HG03432 (cell line): ENCODE data around the gene UBXN10.
"Not testable (repeated sequence)": the region's sequence is repeated elsewhere in the genome, so short reads cannot be mapped to it uniquely, and the experiment has no call there.

Experiments used
- ATAC-seq: cut with Tn5 transposase; IDR thresholded peaks from one replicate; pipeline ENCODE4 v1.9.1; 2021; ENCODE audit warnings: mild to moderate bottlenecking, moderate library complexity; ENCODE audit not compliant: unreplicated experiment

The UBXN10 gene

DNA sequence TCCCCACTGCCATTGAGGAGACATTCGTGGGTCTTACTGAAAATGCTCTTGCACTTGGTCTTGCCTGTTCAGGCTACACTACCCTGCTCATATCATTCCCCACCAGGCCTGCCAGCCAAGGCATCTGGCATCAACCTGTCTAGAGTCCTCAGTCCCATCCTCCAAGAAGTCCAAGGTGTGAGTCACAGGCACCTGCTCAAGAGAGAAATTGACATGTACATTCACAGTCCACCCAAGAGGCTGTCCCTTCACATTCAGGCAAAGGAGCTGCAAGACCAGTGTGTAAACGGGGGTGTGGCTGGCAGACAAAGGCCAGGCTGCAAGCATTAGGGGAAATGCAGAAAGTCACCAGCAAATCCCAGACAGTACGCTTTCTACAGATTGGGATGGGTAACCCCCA lies 13.5 kb downstream of the UBXN10 start:
- no peak for ATAC-seq

GRCh38 chr1:20199840-20200239 lies 13.9 kb downstream of the UBXN10 start:
- no peak for ATAC-seq

DNA sequence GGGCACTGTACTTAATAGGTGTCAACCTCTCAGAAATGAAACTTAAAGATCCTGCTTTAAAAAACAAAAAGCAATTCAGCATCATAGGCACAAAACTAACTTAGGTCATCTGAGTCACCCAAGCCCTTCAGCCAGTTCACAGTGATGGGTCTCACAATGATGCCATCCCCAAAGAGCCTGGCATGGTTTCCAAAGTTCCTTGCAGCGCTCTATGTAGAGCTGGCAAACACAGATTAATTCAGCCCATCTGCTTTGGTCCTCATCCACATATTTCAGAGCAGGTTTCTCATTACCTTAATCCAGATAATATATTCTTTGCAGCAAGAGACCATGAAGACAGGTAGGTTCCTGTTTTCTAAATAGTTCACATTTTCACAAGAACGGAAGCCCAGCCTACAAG lies 15.1 kb downstream of the UBXN10 start:
- no peak for ATAC-seq

DNA sequence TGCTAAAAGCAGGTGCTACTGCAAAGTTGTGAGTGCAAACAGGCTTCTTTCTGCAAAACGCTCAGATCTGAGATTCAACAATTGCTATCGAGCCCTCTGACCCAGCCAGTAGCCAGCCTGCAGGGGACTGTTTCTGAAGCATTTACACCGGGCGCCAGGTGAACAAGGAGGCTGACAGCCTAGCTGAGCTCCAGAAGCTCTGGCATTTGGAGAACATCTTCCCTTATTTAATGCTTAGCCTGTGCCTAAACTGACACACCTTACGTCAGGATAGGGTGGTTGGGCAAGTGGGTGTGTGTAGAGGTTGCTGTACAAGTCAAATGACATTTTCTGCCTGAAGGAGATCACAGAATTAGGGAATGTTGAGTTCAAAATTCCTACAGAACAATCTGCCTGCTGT lies 16.3 kb downstream of the UBXN10 start:
- ATAC-seq = no peak

- ATAC-seq = no peak
These were observed 21.6 kb downstream of the UBXN10 start for GRCh38 chr1:20207546-20207945.

DNA sequence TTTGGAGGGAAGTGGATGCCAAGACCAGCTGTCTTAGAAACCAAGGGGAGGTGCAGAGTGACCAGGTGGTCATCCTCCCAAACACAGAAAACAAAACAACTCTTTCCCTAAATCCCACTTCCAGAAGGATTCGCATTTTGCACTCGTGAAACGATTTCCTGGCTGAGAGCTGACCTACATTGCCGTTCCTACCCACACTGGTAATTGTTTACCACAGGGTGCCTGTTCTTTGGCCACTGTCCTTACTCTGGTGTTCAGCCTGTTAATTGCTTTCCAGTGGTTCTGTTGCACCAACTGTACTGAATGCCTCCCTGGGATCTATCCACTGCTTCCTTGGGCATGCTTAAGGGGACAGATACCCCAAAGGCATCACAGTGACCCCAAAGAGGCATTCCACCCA lies 23.6 kb downstream of the UBXN10 start:
- ATAC-seq = no peak

DNA sequence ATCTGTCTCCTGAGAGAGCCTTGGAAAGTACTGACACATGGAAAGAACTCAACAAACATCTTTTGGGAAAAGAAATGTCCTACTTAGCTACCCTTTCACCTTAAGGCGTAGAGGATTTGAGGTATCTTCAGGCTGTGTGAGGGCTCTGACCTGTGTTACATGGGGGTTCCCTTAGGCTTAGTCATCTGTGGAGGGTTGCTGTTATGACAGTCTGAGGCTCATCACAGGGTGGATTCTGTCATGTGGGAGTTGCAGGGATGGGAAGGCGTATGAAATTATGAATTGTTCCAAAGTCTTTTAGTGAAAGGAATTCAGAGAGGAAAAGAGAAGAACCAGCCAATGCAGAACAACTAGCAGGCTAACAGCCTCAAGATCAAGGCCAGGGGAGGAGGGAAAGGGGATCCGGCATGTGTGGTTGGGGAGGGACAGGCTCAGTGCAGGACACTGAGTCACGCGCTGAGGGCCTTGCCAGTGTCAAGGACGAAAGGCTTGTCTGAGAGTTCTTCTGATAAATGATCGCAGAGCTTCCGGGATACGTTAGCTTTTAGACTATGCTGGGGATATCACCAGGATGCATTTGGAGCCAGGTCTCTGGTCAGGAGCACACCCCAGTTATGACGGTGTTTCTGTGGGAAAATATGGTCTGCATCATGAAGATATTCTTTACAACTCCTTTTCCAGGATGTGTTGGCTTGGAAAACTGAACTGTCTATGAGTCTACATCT lies 25.0 kb downstream of the UBXN10 start:
- ATAC-seq = no peak

- no peak for ATAC-seq
These were observed 25.6 kb downstream of the UBXN10 start for GRCh38 chr1:20211511-20211931.

DNA sequence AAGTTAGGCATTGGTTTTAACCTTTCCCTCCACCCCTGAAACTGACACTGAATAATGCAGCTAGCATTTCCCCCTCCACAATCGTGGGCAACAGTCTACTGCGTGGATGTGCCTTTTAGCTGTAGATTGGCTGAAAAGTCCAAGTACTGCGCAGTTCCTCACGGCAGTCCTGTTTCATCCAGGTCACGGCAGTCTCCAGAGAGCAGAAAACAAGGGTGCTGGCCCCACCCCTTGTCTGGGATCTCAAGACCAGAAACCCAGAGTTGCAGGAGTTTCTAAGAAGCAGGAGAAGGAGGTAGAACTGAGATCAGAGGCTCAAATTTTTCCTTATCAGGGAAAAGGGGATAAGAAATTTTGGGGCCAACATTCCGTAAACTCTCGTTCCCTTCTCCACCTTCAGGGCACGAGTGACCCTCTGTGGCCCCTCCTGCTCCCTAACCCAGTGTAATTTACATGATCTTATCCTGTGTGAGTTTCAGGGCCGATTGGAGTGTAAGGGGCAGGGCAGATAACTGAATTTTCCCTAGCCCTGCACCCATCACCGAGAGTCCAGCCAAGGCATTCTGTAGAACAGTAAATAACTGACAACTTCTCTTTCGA lies 26.3 kb downstream of the UBXN10 start:
- ATAC-seq = no peak

DNA sequence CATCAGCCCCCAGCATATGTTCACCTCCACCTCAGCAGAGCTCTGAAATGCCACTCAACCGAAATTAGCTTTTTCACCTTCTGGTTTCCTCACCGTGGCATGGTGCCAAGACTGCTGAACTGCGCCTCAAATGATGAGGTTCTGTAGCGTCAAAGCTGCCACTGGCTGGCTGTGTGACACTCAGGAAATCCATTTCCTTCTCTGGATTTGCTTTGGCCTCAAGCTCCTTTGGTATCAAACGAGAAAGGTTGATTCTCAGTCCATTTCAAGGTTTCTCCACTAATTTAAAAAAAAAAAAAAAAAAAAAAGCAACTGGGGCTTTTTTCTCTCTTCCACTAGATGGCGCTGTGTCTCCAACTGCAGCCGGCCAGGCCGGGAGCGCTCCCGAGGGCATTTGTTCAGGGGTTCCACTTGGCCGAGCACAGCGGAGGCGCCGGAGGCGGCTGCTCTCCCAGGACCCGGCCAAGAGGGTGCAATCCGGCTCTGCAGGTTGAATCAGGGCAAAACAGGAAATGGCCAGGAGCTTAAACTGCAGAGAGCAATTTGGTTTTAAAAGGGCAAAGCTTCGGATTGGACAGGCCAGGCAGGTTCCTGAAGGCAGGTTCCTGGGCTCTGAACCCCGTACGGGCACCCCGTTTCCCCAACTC lies 26.9 kb downstream of the UBXN10 start:
- ATAC-seq = no peak

GRCh38 chr1:20215716-20216115 lies 29.8 kb downstream of the UBXN10 start:
- no peak for ATAC-seq

- peak; percentile 51 for ATAC-seq
These were observed 30.7 kb downstream of the UBXN10 start for GRCh38 chr1:20216574-20216973.

- not testable (repeated sequence) for ATAC-seq
These were observed 33.2 kb downstream of the UBXN10 start for GRCh38 chr1:20219053-20219452.

- ATAC-seq = no peak
These were observed 34.1 kb downstream of the UBXN10 start for GRCh38 chr1:20220036-20220435.

GRCh38 chr1:20223106-20223505 lies 37.2 kb downstream of the UBXN10 start:
- no peak for ATAC-seq

DNA sequence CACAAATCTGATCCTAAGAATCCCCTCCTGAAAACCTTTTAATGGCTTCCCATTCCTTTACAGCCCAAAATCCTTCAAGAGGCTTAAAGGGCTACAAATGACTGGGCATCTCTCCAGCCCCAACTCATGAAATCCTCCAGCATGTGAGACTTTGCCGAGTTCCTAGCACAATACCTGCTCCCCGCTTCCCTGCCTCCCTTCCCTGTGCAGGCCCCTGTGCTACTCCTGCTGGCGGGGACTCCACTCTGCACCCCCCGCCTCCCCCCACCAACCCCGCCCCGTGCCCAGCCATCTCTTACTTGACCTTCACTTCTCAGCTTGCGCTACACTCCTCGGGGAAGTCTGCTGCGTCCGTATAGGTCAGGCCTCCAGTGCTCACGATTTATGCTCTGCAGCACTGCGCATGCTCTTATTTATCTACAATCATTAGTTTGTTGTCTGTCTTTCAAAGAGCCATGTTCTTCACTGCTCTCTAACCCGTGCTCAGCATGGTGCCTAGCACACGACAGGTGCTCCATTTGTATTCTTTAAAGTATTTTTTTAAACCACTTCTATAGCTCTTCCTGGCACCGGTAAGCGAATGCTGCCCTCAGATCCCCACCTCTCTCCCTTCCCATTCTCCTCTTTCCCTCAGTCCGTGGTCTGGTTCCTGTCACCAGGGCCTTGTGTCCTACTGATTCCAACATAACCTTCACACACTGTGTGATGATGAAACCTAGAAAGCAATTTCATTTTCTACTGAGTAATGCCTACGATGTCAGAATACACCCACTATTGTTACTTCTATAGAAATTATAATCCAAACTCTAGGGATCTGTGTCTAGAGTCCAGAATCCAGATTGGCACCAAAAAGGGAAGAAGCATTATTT lies 37.9 kb downstream of the UBXN10 start:
- ATAC-seq = no peak

DNA sequence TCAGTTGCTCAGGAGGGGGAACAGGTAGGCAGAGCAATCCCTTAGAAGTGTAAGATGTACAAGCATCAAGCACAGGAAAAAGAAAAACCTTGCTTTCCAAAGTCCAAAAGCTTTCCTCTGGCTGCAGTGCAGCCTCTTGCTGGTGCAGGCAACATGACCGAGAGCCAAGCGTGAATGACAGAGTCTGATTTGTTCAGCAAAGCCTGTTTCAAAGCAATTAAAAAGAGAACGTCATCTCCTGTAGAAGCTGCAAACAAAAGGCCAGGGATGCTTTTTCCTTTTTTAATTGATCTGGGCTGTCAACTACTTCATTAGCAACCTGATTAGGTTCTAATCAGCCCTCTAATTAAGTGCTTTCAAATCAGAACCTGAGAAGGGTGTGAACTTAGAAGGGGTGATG lies 38.6 kb downstream of the UBXN10 start:
- no peak for ATAC-seq

DNA sequence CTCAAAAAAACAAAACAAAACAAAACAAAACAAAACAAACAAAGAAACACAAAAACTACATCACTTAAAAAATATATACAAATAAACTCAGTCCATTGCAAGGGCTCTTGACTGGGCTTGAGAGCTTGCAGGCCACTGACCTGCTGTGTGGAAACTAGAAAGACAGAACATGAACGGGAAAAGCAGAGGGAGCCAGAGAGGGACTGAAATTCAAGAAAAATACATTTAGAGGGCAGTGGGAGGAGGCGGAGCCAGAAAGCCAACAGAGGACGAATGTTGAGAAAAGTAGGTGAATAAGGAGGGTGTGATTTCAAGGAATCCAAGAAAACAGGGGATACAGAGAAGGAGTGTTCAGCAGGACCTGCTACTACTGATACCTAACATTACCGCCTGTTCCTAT lies 41.8 kb downstream of the UBXN10 start:
- ATAC-seq = no peak

- ATAC-seq = no peak
These were observed 42.5 kb downstream of the UBXN10 start for GRCh38 chr1:20228314-20228825.

DNA sequence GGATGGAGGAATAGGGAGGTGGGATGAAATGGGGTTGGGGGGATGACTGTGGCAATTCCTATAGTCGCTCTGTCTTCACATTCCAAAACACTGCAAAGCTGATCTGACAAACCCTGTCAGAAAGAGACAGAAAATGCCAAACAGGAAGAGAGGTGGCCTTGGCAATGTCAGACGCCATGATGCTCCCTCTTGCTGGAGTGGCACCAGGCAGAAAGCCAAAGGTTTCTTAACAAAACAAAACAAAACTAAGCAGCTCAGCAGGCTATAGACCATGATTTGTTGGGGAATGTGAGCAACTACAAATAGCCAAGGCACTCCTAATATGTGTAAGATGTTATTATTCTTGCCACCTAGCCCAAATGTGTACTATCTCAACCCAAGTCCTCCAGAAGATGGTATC lies 43.3 kb downstream of the UBXN10 start:
- ATAC-seq = no peak

- not testable (repeated sequence) for ATAC-seq
These were observed 46.7 kb downstream of the UBXN10 start for GRCh38 chr1:20232564-20232963.
